Measurements from ENCODE around the gene ZMYM2.

The ZMYM2 gene

DNA sequence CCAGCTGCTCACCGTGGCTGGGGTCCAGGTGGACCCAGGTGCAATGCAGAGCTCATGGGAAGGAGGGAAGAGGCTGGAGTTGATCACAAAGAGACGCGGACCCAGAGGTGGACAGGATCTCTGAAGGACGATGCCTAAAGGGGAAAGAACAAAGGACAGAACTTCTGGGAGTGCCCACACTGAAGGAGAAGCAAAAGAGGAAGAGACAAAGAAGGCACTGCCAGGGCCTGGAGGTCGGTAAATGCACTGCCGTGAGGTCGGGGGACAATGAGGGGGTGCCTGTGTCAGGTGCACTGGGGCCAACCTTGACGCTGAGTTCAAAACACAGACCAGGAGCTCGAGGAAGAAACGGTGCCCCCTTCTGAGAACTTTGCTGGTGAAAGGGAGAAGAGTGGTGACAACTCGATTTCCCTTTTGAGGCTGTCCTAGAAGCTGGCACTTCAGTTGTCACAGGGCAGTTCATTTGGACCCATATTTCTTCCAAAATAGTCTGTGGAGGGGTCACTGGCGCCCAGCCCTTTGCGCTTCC is 146.7 kb downstream of the ZMYM2 start:
- peaks cover 33% of the 10 kb centered on the region for H3K4me1 ChIP-seq (ENCODE audit: insufficient read depth, low read length)
- H3K27ac ChIP-seq (ENCODE audit: low read length): no peak overlapping the region
- no peaks in the 10 kb centered on the region for H4K20me1 ChIP-seq (ENCODE audit: insufficient read depth, low read length)
- H3K27me3 ChIP-seq (ENCODE audit: insufficient read depth, low read length, poor library complexity): peaks cover 3% of the 10 kb centered on the region
- TF ChIP-seq, protein P1, sequence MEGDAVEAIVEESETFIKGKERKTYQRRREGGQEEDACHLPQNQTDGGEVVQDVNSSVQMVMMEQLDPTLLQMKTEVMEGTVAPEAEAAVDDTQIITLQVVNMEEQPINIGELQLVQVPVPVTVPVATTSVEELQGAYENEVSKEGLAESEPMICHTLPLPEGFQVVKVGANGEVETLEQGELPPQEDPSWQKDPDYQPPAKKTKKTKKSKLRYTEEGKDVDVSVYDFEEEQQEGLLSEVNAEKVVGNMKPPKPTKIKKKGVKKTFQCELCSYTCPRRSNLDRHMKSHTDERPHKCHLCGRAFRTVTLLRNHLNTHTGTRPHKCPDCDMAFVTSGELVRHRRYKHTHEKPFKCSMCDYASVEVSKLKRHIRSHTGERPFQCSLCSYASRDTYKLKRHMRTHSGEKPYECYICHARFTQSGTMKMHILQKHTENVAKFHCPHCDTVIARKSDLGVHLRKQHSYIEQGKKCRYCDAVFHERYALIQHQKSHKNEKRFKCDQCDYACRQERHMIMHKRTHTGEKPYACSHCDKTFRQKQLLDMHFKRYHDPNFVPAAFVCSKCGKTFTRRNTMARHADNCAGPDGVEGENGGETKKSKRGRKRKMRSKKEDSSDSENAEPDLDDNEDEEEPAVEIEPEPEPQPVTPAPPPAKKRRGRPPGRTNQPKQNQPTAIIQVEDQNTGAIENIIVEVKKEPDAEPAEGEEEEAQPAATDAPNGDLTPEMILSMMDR (IDR thresholded peaks at IDR 0.05; ENCODE audit: borderline replicate concordance, extremely low read depth, low read length, poor library complexity, severe bottlenecking): no peak
- TF ChIP-seq EZH2 (IDR thresholded peaks at IDR 0.05; ENCODE audit: borderline replicate concordance, low read depth, low read length, severe bottlenecking): no peak
- no peaks in the 10 kb centered on the region for H3K9me3 ChIP-seq (ENCODE audit: insufficient read depth, low read length, severe bottlenecking)
- H3K4me3 ChIP-seq (ENCODE audit: low read depth in 1 of 2, low read length in 2 of 2): no peak overlapping the region
- H3K79me2 ChIP-seq (ENCODE audit: insufficient read depth, low read length): no peaks in the 10 kb centered on the region
- no peaks in the 10 kb centered on the region for H3K36me3 ChIP-seq (ENCODE audit: insufficient read depth, low read length)
- H3K4me2 ChIP-seq (ENCODE audit: insufficient read depth, low read length): no peak overlapping the region
- ATAC-seq (ENCODE audit: insufficient read depth, low read depth) (no peak), DNase-seq (no peak)
- H2AFZ ChIP-seq (ENCODE audit: low read depth, low read length): no peak overlapping the region
- H3K9ac ChIP-seq (ENCODE audit: low read depth, low read length): no peak overlapping the region

DNA sequence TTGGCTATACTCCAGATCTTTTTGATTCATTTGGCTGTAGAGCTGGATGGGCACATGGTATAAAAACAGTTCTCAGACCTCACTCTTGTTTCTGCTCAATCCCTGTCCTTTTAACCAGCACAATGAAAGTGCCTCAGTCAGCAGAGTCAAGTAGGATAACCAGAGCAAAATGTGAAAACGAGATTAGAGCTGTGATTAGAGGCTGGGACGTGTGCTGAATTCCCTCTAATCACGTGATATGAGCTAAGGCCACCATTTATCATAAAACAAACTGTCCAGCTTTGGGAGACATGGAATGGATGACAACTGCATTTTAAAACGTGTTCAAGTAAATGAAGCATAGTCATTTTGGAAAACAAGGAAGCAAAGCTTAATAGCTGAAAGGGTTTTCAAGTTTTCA is 148.2 kb downstream of the ZMYM2 start:
- no peak for ATAC-seq (ENCODE audit: insufficient read depth, low read depth)
- H4K20me1 ChIP-seq (ENCODE audit: insufficient read depth, low read length): no peaks in the 10 kb centered on the region
- TF ChIP-seq EZH2 (IDR thresholded peaks at IDR 0.05; ENCODE audit: borderline replicate concordance, low read depth, low read length, severe bottlenecking): no peak
- TF ChIP-seq, protein P1 (IDR thresholded peaks at IDR 0.05; ENCODE audit: borderline replicate concordance, extremely low read depth, low read length, poor library complexity, severe bottlenecking): no peak
- no peak overlapping the region for H3K4me2 ChIP-seq (ENCODE audit: insufficient read depth, low read length)
- no peaks in the 10 kb centered on the region for H3K79me2 ChIP-seq (ENCODE audit: insufficient read depth, low read length)
- no peak overlapping the region for H2AFZ ChIP-seq (ENCODE audit: low read depth, low read length)
- H3K4me1 ChIP-seq (ENCODE audit: insufficient read depth, low read length): peaks cover 18% of the 10 kb centered on the region
- H3K9ac ChIP-seq (ENCODE audit: low read depth, low read length): no peak overlapping the region
- H3K27ac ChIP-seq (ENCODE audit: low read length): no peak overlapping the region
- H3K4me3 ChIP-seq (ENCODE audit: low read depth in 1 of 2, low read length in 2 of 2): no peak overlapping the region
- H3K36me3 ChIP-seq (ENCODE audit: insufficient read depth, low read length): no peaks in the 10 kb centered on the region
- no peak for DNase-seq
- no peaks in the 10 kb centered on the region for H3K9me3 ChIP-seq (ENCODE audit: insufficient read depth, low read length, severe bottlenecking)
- peaks cover 3% of the 10 kb centered on the region for H3K27me3 ChIP-seq (ENCODE audit: insufficient read depth, low read length, poor library complexity)

DNA sequence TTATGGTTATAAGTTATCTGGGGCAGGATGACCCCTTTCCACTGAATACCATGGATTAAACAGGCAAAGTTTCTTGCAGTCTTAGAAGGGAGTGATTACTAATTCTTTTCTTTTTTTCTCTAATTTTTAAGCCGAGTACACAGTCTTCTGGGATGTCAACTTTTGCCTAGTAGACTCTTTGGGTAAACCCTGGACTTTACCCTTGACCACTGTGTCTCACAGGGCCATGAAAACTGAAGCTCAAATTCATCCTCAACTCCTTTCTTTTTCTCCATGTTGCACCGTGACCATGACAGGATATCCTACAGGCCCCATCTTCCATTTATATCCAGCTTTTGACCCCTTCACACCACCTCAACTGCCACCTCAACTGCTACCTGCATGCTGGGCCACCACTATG is 150.5 kb downstream of the ZMYM2 start:
- TF ChIP-seq, protein P1 (IDR thresholded peaks at IDR 0.05; ENCODE audit: borderline replicate concordance, extremely low read depth, low read length, poor library complexity, severe bottlenecking): no peak
- TF ChIP-seq EZH2 (IDR thresholded peaks at IDR 0.05; ENCODE audit: borderline replicate concordance, low read depth, low read length, severe bottlenecking): no peak
- no peak for DNase-seq
- Histone ChIP-seq H4K20me1 (ENCODE audit: insufficient read depth, low read length) (no peaks in the 10 kb centered on the region), H3K79me2 (ENCODE audit: insufficient read depth, low read length) (no peaks in the 10 kb centered on the region), H2AFZ (ENCODE audit: low read depth, low read length) (no peak overlapping the region), H3K27me3 (ENCODE audit: insufficient read depth, low read length, poor library complexity) (no peaks in the 10 kb centered on the region), H3K27ac (ENCODE audit: low read length) (no peak overlapping the region), H3K9me3 (ENCODE audit: insufficient read depth, low read length, severe bottlenecking) (no peaks in the 10 kb centered on the region), H3K4me2 (ENCODE audit: insufficient read depth, low read length) (no peak overlapping the region), H3K4me3 (ENCODE audit: low read depth in 1 of 2, low read length in 2 of 2) (no peak overlapping the region), H3K9ac (ENCODE audit: low read depth, low read length) (no peak overlapping the region), H3K36me3 (ENCODE audit: insufficient read depth, low read length) (no peaks in the 10 kb centered on the region), H3K4me1 (ENCODE audit: insufficient read depth, low read length) (no peaks in the 10 kb centered on the region)
- no peak for ATAC-seq (ENCODE audit: insufficient read depth, low read depth)
